Stimulated activated effector memory CD8-positive, alpha-beta T cell treated with anti-CD3 and anti-CD28 coated beads, Interleukin-12 subunit alpha, Interleukin-12 subunit beta, amount 100 ng/mL, for 72 hours (primary cell): ENCODE measurements around the gene HIRA.
A peak's percentile ranks its signal among the peaks of the same experiment; 100 is the strongest.

Source experiments
- ATAC-seq: fragments of 150-1000 bp; cut with Tn5 transposase; 2 replicates; pipeline ENCODE4 v1.10.0; 2021
- DNase-seq, 2 donors: peaks; one replicate each; pipeline ENCODE4 v3.0.0; 2021 to 2022; ENCODE audit warnings: low spot score in 2 of 2
- H3K27ac Mint-ChIP-seq: one replicate; pipeline ENCODE4 v1.8.0; 2022; ENCODE audit warnings: mild to moderate bottlenecking, mixed read lengths
- H3K36me3 Mint-ChIP-seq: one replicate; pipeline ENCODE4 v1.8.0; 2022; ENCODE audit warnings: mild to moderate bottlenecking, mixed read lengths
- H3K4me1 Mint-ChIP-seq: one replicate; pipeline ENCODE4 v1.8.0; 2022; ENCODE audit warnings: mixed read lengths
- H3K4me3 Mint-ChIP-seq: one replicate; pipeline ENCODE4 v1.8.0; 2022; ENCODE audit warnings: mild to moderate bottlenecking, mixed read lengths
- H3K9me3 Mint-ChIP-seq: one replicate; pipeline ENCODE4 v1.8.0; 2022; ENCODE audit warnings: mixed read lengths

HIRA gene

GRCh38 chr22:19410941-19411689, 20.4 kb downstream of the HIRA start:
- DNase-seq: no peak
- H3K9me3 Mint-ChIP-seq: no peaks in the 10 kb centered on the region
- H3K4me3 Mint-ChIP-seq: no peak overlapping the region
- peak overlapping the region; percentile 72 for H3K27ac Mint-ChIP-seq
- no peak for ATAC-seq
- H3K4me1 Mint-ChIP-seq: peaks cover 36% of the 10 kb centered on the region
- H3K36me3 Mint-ChIP-seq: peaks cover 60% of the 10 kb centered on the region

GRCh38 chr22:19407649-19408606, 23.6 kb downstream of the HIRA start:
- Mint-ChIP-seq H3K9me3 (no peaks in the 10 kb centered on the region), H3K36me3 (peaks cover 74% of the 10 kb centered on the region), H3K4me1 (peaks cover 20% of the 10 kb centered on the region), H3K27ac (peak overlapping the region; percentile 17), H3K4me3 (no peak overlapping the region)
- DNase-seq: no peak
- ATAC-seq: no peak

- DNase-seq (no peak), ATAC-seq (no peak)
- Mint-ChIP-seq H3K36me3 (peaks cover 84% of the 10 kb centered on the region), H3K27ac (peak overlapping the region; percentile 17), H3K4me1 (peaks cover 10% of the 10 kb centered on the region), H3K4me3 (no peak overlapping the region), H3K9me3 (no peaks in the 10 kb centered on the region)
Observed at GRCh38 chr22:19406846-19407245, 24.7 kb downstream of the HIRA start.

- Mint-ChIP-seq H3K27ac (no peak overlapping the region), H3K4me3 (no peak overlapping the region), H3K36me3 (peaks cover 88% of the 10 kb centered on the region), H3K9me3 (no peaks in the 10 kb centered on the region), H3K4me1 (peaks cover 5% of the 10 kb centered on the region)
- ATAC-seq: no peak
- no peak for DNase-seq
Observed at GRCh38 chr22:19406281-19406811, 25.2 kb downstream of the HIRA start.

- Mint-ChIP-seq H3K36me3 (peaks cover 91% of the 10 kb centered on the region), H3K27ac (no peak overlapping the region), H3K4me3 (no peak overlapping the region), H3K4me1 (no peaks in the 10 kb centered on the region), H3K9me3 (no peaks in the 10 kb centered on the region)
- ATAC-seq: no peak
- DNase-seq: no peak
Observed at GRCh38 chr22:19405652-19406051, 25.9 kb downstream of the HIRA start.

- Mint-ChIP-seq H3K9me3 (no peaks in the 10 kb centered on the region), H3K36me3 (peaks cover 92% of the 10 kb centered on the region), H3K4me1 (no peaks in the 10 kb centered on the region), H3K4me3 (no peak overlapping the region), H3K27ac (peak overlapping the region; percentile 12)
- no peak for ATAC-seq
- no peak for DNase-seq
Observed at GRCh38 chr22:19405133-19405532, 26.4 kb downstream of the HIRA start.

- H3K27ac Mint-ChIP-seq: peak overlapping the region; percentile 12
- ATAC-seq (no peak), DNase-seq (no peak)
- no peaks in the 10 kb centered on the region for H3K9me3 Mint-ChIP-seq
- no peak overlapping the region for H3K4me3 Mint-ChIP-seq
- H3K4me1 Mint-ChIP-seq: no peaks in the 10 kb centered on the region
- H3K36me3 Mint-ChIP-seq: peaks cover 91% of the 10 kb centered on the region
Observed at GRCh38 chr22:19404676-19405075, 26.9 kb downstream of the HIRA start.

GRCh38 chr22:19402642-19403191, 28.8 kb downstream of the HIRA start:
- DNase-seq (no peak), ATAC-seq (no peak)
- Mint-ChIP-seq H3K36me3 (peaks cover 90% of the 10 kb centered on the region), H3K4me1 (no peaks in the 10 kb centered on the region), H3K4me3 (no peak overlapping the region), H3K9me3 (no peaks in the 10 kb centered on the region), H3K27ac (no peak overlapping the region)

GRCh38 chr22:19401483-19401882, 30.1 kb downstream of the HIRA start:
- H3K36me3 Mint-ChIP-seq: peaks cover 90% of the 10 kb centered on the region
- H3K27ac Mint-ChIP-seq: peak overlapping the region; percentile 24
- ATAC-seq (no peak), DNase-seq (no peak)
- no peaks in the 10 kb centered on the region for H3K9me3 Mint-ChIP-seq
- H3K4me3 Mint-ChIP-seq: no peak overlapping the region
- no peaks in the 10 kb centered on the region for H3K4me1 Mint-ChIP-seq

- Mint-ChIP-seq H3K9me3 (no peaks in the 10 kb centered on the region), H3K4me3 (no peak overlapping the region), H3K27ac (peak overlapping the region; percentile 24), H3K36me3 (peaks cover 90% of the 10 kb centered on the region), H3K4me1 (no peaks in the 10 kb centered on the region)
- DNase-seq: no peak
- no peak for ATAC-seq
Observed at GRCh38 chr22:19400881-19401280, 30.7 kb downstream of the HIRA start.

GRCh38 chr22:19398652-19399051, 32.9 kb downstream of the HIRA start:
- Mint-ChIP-seq H3K27ac (peak overlapping the region; percentile 41), H3K36me3 (peaks cover 89% of the 10 kb centered on the region), H3K4me3 (no peak overlapping the region), H3K9me3 (no peaks in the 10 kb centered on the region), H3K4me1 (no peaks in the 10 kb centered on the region)
- no peak for ATAC-seq
- DNase-seq: no peak

- Mint-ChIP-seq H3K4me3 (no peak overlapping the region), H3K9me3 (no peaks in the 10 kb centered on the region), H3K27ac (peak overlapping the region; percentile 41), H3K36me3 (peaks cover 89% of the 10 kb centered on the region), H3K4me1 (no peaks in the 10 kb centered on the region)
- ATAC-seq: no peak
- no peak for DNase-seq
Observed at GRCh38 chr22:19398206-19398605, 33.3 kb downstream of the HIRA start.

- peaks cover 89% of the 10 kb centered on the region for H3K36me3 Mint-ChIP-seq
- H3K4me1 Mint-ChIP-seq: no peaks in the 10 kb centered on the region
Observed at GRCh38 chr22:19397734-19398104, 33.8 kb downstream of the HIRA start.

GRCh38 chr22:19396934-19397733, 34.4 kb downstream of the HIRA start:
- ATAC-seq (no peak), DNase-seq (no peak)
- Mint-ChIP-seq H3K36me3 (peaks cover 89% of the 10 kb centered on the region), H3K4me3 (no peak overlapping the region), H3K27ac (peak overlapping the region; percentile 41), H3K4me1 (no peaks in the 10 kb centered on the region), H3K9me3 (no peaks in the 10 kb centered on the region)

More at GRCh38 chr22:19397734-19398104, 33.8 kb downstream of the HIRA start:
- Mint-ChIP-seq H3K4me3 (no peak overlapping the region), H3K27ac (peak overlapping the region; percentile 41), H3K9me3 (no peaks in the 10 kb centered on the region)
- no peak for DNase-seq
- ATAC-seq: no peak

- Mint-ChIP-seq H3K36me3 (peaks cover 89% of the 10 kb centered on the region), H3K9me3 (no peaks in the 10 kb centered on the region), H3K4me1 (no peaks in the 10 kb centered on the region), H3K27ac (no peak overlapping the region), H3K4me3 (no peak overlapping the region)
- DNase-seq (no peak), ATAC-seq (no peak)
Observed at GRCh38 chr22:19396561-19396933, 35.0 kb downstream of the HIRA start.
